Activated naive CD8-positive, alpha-beta T cell treated with anti-CD3 and anti-CD28 coated beads, Interleukin-2, amount 50 U/mL, for 24 hours (primary cell): ENCODE results near the gene ZFP3.
"Not testable (repeated sequence)": the region's sequence is repeated elsewhere in the genome, so short reads cannot be mapped to it uniquely, and the experiment has no call there.

ENCODE experiments used
- ATAC-seq: fragments of 150-1000 bp; cut with Tn5 transposase; one replicate; pipeline ENCODE4 v1.10.0; 2021
- DNase-seq: peaks from one replicate; pipeline ENCODE4 v3.0.0; 2021
- H3K27ac Mint-ChIP-seq: one replicate; pipeline ENCODE4 v1.8.0; 2021; ENCODE audit warnings: mild to moderate bottlenecking, mixed read lengths
- H3K27me3 Mint-ChIP-seq: one replicate; pipeline ENCODE4 v1.8.0; 2021; ENCODE audit warnings: mixed read lengths
- H3K36me3 Mint-ChIP-seq: one replicate; pipeline ENCODE4 v1.8.0; 2021; ENCODE audit warnings: low read depth, mixed read lengths
- H3K4me1 Mint-ChIP-seq: one replicate; pipeline ENCODE4 v1.8.0; 2021; ENCODE audit warnings: mixed read lengths
- H3K4me3 Mint-ChIP-seq: one replicate; pipeline ENCODE4 v1.8.0; 2021; ENCODE audit warnings: mild to moderate bottlenecking, moderate library complexity, mixed read lengths
- H3K9me3 Mint-ChIP-seq: one replicate; pipeline ENCODE4 v1.8.0; 2021; ENCODE audit warnings: mixed read lengths

ZFP3 gene

DNA sequence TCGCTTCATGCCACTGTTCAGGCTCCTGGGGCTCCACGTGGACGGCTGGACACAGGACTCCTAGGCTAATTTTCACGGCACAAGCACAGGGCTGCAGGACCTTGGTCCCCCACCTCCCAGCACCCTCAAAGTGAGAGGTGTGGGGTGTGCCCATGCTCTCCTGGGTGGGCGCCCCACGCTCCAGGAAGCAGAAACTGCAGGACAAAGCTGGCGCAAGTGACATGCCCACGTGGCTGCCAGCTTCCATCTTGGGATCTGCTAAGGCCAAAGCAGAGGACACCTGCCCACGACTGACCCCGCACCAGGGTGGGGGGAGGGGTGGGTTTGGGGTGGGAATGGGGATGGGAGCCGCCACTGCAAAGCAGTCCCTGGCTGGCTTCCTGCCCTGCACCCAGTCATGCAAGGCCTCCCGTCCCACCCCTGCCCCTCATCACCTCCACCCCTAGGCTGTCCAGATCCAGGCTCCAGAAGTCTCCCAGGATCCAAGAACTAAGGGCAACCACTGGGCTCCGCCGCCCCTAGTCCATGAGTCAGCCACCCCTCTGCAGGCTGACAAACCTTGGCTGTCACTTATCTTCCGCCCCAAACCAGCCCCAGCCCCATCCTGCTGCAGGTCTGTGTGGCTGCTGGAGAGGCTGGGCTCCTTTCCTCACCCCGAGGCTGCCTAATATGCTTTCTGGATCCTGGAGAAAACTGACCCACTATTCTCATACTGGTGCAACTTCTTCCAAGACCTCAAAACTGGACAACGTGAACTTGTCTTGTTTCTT lies 48.6 kb downstream of the ZFP3 start:
- no peak overlapping the region for H3K27ac Mint-ChIP-seq
- H3K27me3 Mint-ChIP-seq: peaks cover 28% of the 10 kb centered on the region
- no peak overlapping the region for H3K4me3 Mint-ChIP-seq

GRCh38 chr17:5127910-5128309 lies 49.6 kb downstream of the ZFP3 start:
- H3K9me3 Mint-ChIP-seq: no peaks in the 10 kb centered on the region
- no peak for DNase-seq
- peaks cover 24% of the 10 kb centered on the region for H3K27me3 Mint-ChIP-seq
- H3K4me3 Mint-ChIP-seq: no peak overlapping the region
- H3K36me3 Mint-ChIP-seq: no peaks in the 10 kb centered on the region
- no peaks in the 10 kb centered on the region for H3K4me1 Mint-ChIP-seq
- H3K27ac Mint-ChIP-seq: no peak overlapping the region
- ATAC-seq: no peak

More for the DNA sequence above, 48.6 kb downstream of the ZFP3 start:
- ATAC-seq: no peak
- DNase-seq: no peak
- no peaks in the 10 kb centered on the region for H3K9me3 Mint-ChIP-seq
- H3K36me3 Mint-ChIP-seq: no peaks in the 10 kb centered on the region
- peaks cover 4% of the 10 kb centered on the region for H3K4me1 Mint-ChIP-seq

DNA sequence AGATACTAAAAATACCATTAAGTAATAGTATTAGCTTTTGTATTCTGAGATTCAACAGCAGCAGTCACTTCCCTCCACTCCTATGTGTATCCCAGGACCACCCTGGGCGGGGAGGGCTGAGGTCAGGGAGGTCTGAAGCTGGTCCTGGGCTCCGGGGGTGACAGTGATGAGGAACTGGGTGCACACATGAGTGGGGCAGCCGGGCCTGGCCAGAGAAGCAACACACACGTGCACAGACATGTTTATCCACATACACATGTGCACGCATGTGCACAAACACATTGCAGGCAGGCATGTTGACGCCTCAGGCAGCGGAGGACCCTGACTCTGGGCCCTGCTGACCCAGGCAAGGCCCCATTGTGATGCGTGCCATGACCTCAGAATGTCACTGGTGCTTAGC lies 50.1 kb downstream of the ZFP3 start:
- not testable (repeated sequence) for ATAC-seq, H3K4me3 Mint-ChIP-seq, H3K9me3 Mint-ChIP-seq, H3K36me3 Mint-ChIP-seq, H3K27ac Mint-ChIP-seq, DNase-seq, H3K4me1 Mint-ChIP-seq
- H3K27me3 Mint-ChIP-seq: peaks cover 24% of the 10 kb centered on the region

DNA sequence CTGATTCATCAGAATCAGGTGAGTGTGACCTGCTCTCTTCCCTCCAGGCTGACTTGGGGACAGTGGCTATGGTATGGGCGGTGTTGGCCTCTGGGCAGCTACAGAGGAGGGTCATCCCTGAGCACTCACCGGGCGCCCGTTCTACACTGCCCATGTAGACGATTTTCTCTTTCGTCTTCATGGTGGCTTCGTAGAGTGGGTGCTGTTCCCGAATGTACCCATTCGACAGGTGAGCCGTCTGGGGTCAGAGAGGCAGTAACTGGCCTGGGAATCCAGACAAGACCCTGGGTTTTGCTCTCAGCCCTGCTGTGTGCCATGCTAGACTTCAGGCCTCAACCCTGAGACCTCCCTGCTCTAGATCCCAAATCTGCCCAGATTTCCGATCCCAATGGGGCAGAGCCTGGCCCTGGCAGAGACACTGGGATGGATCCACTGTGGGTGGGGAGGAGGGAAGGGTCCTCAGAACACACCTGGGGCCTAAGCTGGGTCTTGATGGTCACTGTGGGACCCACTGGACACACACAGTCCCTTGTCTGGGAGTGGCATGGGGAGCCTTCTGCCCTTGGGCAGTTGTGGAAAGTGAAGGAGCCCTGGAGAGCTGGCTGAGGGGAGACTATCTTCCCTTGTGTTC lies 50.8 kb downstream of the ZFP3 start:
- Mint-ChIP-seq H3K9me3 (no peaks in the 10 kb centered on the region), H3K27ac (no peak overlapping the region), H3K36me3 (no peaks in the 10 kb centered on the region), H3K4me3 (no peak overlapping the region), H3K27me3 (peaks cover 18% of the 10 kb centered on the region), H3K4me1 (no peaks in the 10 kb centered on the region)
- ATAC-seq (no peak), DNase-seq (no peak)

DNA sequence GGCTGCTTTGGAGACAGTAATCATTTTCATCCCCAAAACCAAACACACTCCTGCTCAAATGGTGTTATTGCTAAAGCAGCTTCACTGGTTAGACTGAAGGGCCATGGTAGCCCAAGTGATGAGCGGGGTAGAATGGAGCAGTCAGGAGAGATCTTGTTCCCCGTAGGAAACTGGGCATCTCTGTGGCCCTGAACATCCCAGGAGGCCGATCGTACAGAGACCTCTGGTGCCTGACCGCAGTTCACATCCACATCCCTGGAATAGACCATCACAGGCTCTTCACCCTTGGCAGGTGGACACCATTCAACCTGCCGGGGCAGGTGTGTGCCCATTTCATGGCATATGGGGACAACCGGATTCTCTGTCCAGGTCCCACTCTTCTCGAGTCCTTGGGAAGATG lies 51.5 kb downstream of the ZFP3 start:
- not testable (repeated sequence) for H3K9me3 Mint-ChIP-seq
- ATAC-seq: peak; percentile 33

GRCh38 chr17:5130261-5130660 lies 52.0 kb downstream of the ZFP3 start:
- not testable (repeated sequence) for H3K4me3 Mint-ChIP-seq, H3K9me3 Mint-ChIP-seq, DNase-seq, H3K4me1 Mint-ChIP-seq, H3K36me3 Mint-ChIP-seq, ATAC-seq, H3K27ac Mint-ChIP-seq
- H3K27me3 Mint-ChIP-seq: peaks cover 10% of the 10 kb centered on the region

More for the DNA sequence above, 51.5 kb downstream of the ZFP3 start:
- DNase-seq, H3K4me1 Mint-ChIP-seq, H3K27ac Mint-ChIP-seq, H3K36me3 Mint-ChIP-seq, H3K4me3 Mint-ChIP-seq: not testable (repeated sequence)
- H3K27me3 Mint-ChIP-seq: peaks cover 13% of the 10 kb centered on the region

DNA sequence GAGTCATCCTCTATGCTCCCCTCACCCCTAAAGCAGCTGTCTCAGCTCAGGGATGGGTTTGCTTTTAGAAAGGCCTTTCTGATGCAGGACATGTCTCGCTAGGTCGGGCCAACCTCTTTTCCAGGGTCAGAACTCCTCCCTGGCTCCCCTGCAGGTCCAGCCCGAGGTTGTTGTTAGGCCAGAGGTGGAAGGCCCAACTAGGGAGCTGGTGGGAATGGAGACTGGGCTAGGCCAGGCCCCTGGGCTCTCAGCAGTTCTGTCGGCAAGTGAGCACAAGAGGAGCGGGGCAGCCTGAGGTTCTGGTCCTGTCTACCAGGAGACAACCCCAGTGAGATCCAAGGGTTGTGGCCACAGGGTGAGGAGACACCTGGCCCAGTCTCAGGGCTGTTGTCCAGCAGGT lies 52.4 kb downstream of the ZFP3 start:
- H3K4me1 Mint-ChIP-seq, H3K36me3 Mint-ChIP-seq, H3K27ac Mint-ChIP-seq: not testable (repeated sequence)

GRCh38 chr17:5131146-5131715 lies 53.0 kb downstream of the ZFP3 start:
- H3K9me3 Mint-ChIP-seq: no peaks in the 10 kb centered on the region
- peaks cover 10% of the 10 kb centered on the region for H3K27me3 Mint-ChIP-seq
- no peak for ATAC-seq
- no peak for DNase-seq
- H3K4me3 Mint-ChIP-seq: no peak overlapping the region
- no peaks in the 10 kb centered on the region for H3K36me3 Mint-ChIP-seq
- H3K27ac Mint-ChIP-seq: no peak overlapping the region
- H3K4me1 Mint-ChIP-seq: no peaks in the 10 kb centered on the region

More for the DNA sequence above, 52.4 kb downstream of the ZFP3 start:
- ATAC-seq, H3K4me3 Mint-ChIP-seq, H3K9me3 Mint-ChIP-seq, DNase-seq: not testable (repeated sequence)
- peaks cover 10% of the 10 kb centered on the region for H3K27me3 Mint-ChIP-seq

GRCh38 chr17:5131799-5132502 lies 53.7 kb downstream of the ZFP3 start:
- H3K4me3 Mint-ChIP-seq: not testable (repeated sequence)

GRCh38 chr17:5132503-5133225 lies 54.4 kb downstream of the ZFP3 start:
- not testable (repeated sequence) for ATAC-seq, H3K4me3 Mint-ChIP-seq, H3K4me1 Mint-ChIP-seq, H3K9me3 Mint-ChIP-seq, H3K36me3 Mint-ChIP-seq, DNase-seq, H3K27ac Mint-ChIP-seq, H3K27me3 Mint-ChIP-seq

More at GRCh38 chr17:5131799-5132502, 53.7 kb downstream of the ZFP3 start:
- H3K9me3 Mint-ChIP-seq, H3K27me3 Mint-ChIP-seq, H3K4me1 Mint-ChIP-seq, DNase-seq, ATAC-seq, H3K36me3 Mint-ChIP-seq, H3K27ac Mint-ChIP-seq: not testable (repeated sequence)

DNA sequence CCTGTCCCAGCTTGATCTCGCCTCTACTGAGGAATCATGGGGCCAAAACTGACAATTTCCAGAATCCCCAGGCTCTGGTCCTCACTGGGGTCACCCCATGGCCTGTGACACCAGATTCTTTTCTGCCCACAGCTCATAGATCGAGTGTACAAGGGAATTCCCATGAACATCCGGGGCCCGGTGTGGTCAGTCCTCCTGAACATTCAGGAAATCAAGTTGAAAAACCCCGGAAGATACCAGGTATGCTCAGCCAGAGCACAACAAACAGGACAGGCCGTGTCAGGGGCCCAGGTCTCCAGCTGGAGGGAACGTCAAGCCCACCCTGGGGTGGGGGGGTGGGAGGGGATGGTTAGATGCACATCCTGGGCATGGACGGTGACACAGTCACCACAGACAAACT lies 55.0 kb downstream of the ZFP3 start:
- Mint-ChIP-seq H3K36me3 (no peaks in the 10 kb centered on the region), H3K4me3 (no peak overlapping the region), H3K4me1 (no peaks in the 10 kb centered on the region), H3K27ac (no peak overlapping the region), H3K9me3 (no peaks in the 10 kb centered on the region), H3K27me3 (no peaks in the 10 kb centered on the region)
- no peak for DNase-seq
- no peak for ATAC-seq

DNA sequence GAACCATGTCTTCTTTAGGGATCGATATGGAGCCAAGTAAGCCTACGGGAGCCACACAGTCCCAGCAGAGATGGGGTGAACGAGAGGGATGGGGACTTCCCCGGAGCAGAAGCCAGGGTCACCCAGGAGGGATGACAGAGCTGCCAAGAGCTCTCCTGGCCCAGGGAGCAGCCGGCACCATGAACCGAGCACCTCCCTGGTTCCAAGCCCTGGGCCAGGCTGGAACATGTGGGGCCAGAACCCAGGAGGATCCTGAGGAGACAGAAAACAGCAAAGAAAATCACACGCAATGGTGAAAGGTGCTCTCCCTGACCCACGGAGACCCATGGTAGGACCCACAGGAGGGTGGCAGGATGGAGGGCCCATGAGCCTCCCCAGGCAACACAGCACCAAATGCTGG lies 55.7 kb downstream of the ZFP3 start:
- not testable (repeated sequence) for H3K4me3 Mint-ChIP-seq, H3K9me3 Mint-ChIP-seq, H3K27me3 Mint-ChIP-seq

DNA sequence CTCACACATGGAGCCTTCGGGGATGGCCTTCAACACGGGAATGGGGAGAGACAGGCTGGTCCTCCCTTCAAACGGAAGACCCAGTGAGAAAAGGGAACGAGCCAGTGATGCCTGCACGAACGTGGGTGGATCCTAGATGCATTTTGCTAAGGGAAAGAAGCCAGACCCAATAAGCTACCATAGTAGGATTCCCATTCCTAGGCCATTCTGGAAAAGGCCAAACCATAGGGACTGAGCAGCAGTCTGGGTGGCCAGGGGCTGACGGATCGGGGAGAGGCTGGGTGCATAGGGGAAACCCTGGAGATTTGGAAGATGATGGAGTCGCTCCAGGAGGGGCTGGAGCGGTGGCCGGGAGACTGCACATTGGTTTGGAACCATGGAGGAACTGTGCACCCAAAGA lies 56.3 kb downstream of the ZFP3 start:
- not testable (repeated sequence) for H3K4me1 Mint-ChIP-seq, H3K27me3 Mint-ChIP-seq, H3K4me3 Mint-ChIP-seq, ATAC-seq, H3K27ac Mint-ChIP-seq, H3K9me3 Mint-ChIP-seq, H3K36me3 Mint-ChIP-seq, DNase-seq

More for the DNA sequence above, 55.7 kb downstream of the ZFP3 start:
- H3K4me1 Mint-ChIP-seq, H3K36me3 Mint-ChIP-seq, ATAC-seq, H3K27ac Mint-ChIP-seq, DNase-seq: not testable (repeated sequence)

GRCh38 chr17:5135131-5135712 lies 57.0 kb downstream of the ZFP3 start:
- H3K27me3 Mint-ChIP-seq: not testable (repeated sequence)

More at GRCh38 chr17:5135131-5135712, 57.0 kb downstream of the ZFP3 start:
- DNase-seq, H3K4me1 Mint-ChIP-seq, ATAC-seq, H3K9me3 Mint-ChIP-seq, H3K4me3 Mint-ChIP-seq, H3K27ac Mint-ChIP-seq, H3K36me3 Mint-ChIP-seq: not testable (repeated sequence)
